ENCODE results near the gene ANK3.

GRCh38 chr10:60086862-60087261 lies 302.8 kb downstream of the ANK3 start:
- TF ChIP-seq CTCF (IDR thresholded peaks at IDR 0.05) (no peak), EP300 (IDR thresholded peaks at IDR 0.05) (no peak), POLR2A (IDR thresholded peaks at IDR 0.05) (no peak)

Data from sigmoid colon (tissue), 4 donors.